Activated T-cell treated with anti-CD3 and anti-CD28 coated beads, Interleukin-2, amount 50 U/mL, for 4 hours (primary cell): ENCODE data around the gene FAM184B. TPM values are rescaled to one million over a fixed set of nuclear protein-coding genes. Genes with fewer than 3 reads are reported as not detected.
"Not testable (repeated sequence)": the region's sequence is repeated elsewhere in the genome, so short reads cannot be mapped to it uniquely, and the experiment has no call there.

ENCODE experiments used
- ATAC-seq, 2 donors: fragments of 200-7000 bp; cut with Tn5 transposase; one replicate each; pipeline ENCODE4 v1.10.0; 2021
- DNase-seq: peaks from one replicate; pipeline ENCODE4 v3.0.0-alpha.2; 2020
- H3K27me3 Mint-ChIP-seq: one replicate; pipeline ENCODE4 v1.8.0; 2021; ENCODE audit warnings: low read depth, mixed read lengths
- H3K36me3 Mint-ChIP-seq: one replicate; pipeline ENCODE4 v1.8.0; 2022; ENCODE audit warnings: mixed read lengths; ENCODE audit not compliant: insufficient read depth
- H3K4me1 Mint-ChIP-seq: one replicate; pipeline ENCODE4 v1.8.0; 2021; ENCODE audit warnings: low read depth, mixed read lengths
- H3K4me3 Mint-ChIP-seq: one replicate; pipeline ENCODE4 v1.8.0; 2021; ENCODE audit warnings: mild to moderate bottlenecking, moderate library complexity, mixed read lengths
- H3K9me3 Mint-ChIP-seq: one replicate; pipeline ENCODE4 v1.8.0; 2021; ENCODE audit warnings: mixed read lengths
- total RNA-seq, 3 donors: library from RNA; stranded (reverse); gene quantifications; one replicate each; pipeline ENCODE4 v1.2.1, GENCODE V29; 2021

The FAM184B gene
- total RNA-seq, 3 donors from 2014 or later: 0.03 TPM; not detected in 1

- H3K36me3 Mint-ChIP-seq: no peaks in the 10 kb centered on the region
- no peaks in the 10 kb centered on the region for H3K4me1 Mint-ChIP-seq
- no peak for ATAC-seq
- peaks cover 18% of the 10 kb centered on the region for H3K9me3 Mint-ChIP-seq
- H3K4me3 Mint-ChIP-seq: no peak overlapping the region
- DNase-seq: no peak
- peaks cover 4% of the 10 kb centered on the region for H3K27me3 Mint-ChIP-seq
Observed at GRCh38 chr4:17698116-17698515, 83.3 kb downstream of the FAM184B start.

- DNase-seq: no peak
- Mint-ChIP-seq H3K4me3 (no peak overlapping the region), H3K4me1 (no peaks in the 10 kb centered on the region), H3K36me3 (no peaks in the 10 kb centered on the region), H3K27me3 (peaks cover 4% of the 10 kb centered on the region), H3K9me3 (peaks cover 18% of the 10 kb centered on the region)
- no peak for ATAC-seq
Observed at GRCh38 chr4:17695341-17695740, 86.1 kb downstream of the FAM184B start.

DNA sequence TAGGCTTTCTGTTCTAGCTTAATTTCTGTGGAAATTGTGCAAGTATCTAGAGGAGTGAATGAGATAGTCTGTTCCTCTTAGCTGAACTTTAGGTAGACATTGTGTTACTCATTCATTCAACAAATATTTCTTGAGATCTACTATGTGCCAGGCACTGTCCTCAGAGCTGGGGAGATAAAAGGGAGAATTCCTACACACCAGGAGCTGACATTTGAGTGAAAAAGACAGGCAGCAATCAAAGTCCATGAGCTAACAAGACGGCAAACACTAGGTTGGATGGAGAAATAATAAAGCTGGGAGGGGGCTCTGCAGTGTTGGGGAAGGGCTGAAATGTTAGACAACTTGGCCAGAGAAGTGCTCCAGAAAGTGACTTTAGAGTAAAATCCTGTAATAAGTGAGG is 86.9 kb downstream of the FAM184B start:
- peaks cover 4% of the 10 kb centered on the region for H3K27me3 Mint-ChIP-seq
- H3K4me1 Mint-ChIP-seq: no peaks in the 10 kb centered on the region
- H3K9me3 Mint-ChIP-seq: peaks cover 13% of the 10 kb centered on the region
- H3K36me3 Mint-ChIP-seq: no peaks in the 10 kb centered on the region
- ATAC-seq (no peak), DNase-seq (no peak)
- no peak overlapping the region for H3K4me3 Mint-ChIP-seq

- DNase-seq: no peak
- H3K4me3 Mint-ChIP-seq: no peak overlapping the region
Observed at GRCh38 chr4:17690898-17691297, 90.5 kb downstream of the FAM184B start.

DNA sequence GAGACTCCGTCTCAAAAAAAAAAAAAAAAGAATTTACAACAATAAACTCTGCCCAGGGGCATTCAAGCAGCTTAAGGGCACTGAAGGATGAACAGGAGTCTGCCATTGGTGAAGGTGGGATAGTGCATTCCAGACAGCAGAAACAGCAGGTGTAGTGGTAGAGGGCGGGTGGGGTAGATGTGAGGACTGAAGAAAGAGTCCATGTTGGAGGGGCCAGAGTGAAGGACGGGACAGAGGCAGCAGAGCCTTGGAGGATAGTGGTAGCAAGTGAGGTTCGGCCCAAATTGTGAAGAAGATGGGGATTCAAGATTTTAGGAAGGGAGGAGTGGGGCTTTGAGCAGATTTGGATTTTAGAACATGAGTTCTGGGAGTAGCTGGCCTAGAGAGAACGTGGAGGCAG is 91.3 kb downstream of the FAM184B start:
- Mint-ChIP-seq H3K36me3 (no peaks in the 10 kb centered on the region), H3K9me3 (no peaks in the 10 kb centered on the region), H3K4me3 (no peak overlapping the region), H3K27me3 (no peaks in the 10 kb centered on the region), H3K4me1 (no peaks in the 10 kb centered on the region)
- DNase-seq (no peak), ATAC-seq (no peak)

More at GRCh38 chr4:17690898-17691297, 90.5 kb downstream of the FAM184B start:
- no peaks in the 10 kb centered on the region for H3K9me3 Mint-ChIP-seq
- H3K36me3 Mint-ChIP-seq: no peaks in the 10 kb centered on the region
- ATAC-seq: no peak
- peaks cover 4% of the 10 kb centered on the region for H3K27me3 Mint-ChIP-seq
- no peaks in the 10 kb centered on the region for H3K4me1 Mint-ChIP-seq

DNA sequence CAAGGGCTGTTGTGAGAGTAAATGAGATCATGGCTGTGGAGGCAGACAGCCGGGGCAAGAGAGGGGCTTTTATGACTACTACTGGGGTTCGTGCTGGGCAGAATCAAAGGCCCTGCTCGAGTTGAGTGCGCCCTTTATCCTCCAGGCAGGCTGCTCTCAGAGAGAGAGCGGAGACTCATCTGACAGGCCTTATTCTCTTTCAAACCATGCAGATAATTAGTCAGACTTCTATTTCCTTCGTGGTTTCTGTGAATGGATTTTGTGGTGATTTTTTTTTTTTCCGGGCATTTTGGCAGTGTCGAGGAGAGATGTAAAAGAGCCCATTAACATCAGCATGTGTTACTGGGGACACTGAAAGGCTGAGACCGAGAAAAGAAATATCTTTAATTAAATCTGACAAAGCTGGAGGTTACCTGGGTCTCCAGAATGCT is 93.4 kb downstream of the FAM184B start:
- Mint-ChIP-seq H3K36me3 (no peaks in the 10 kb centered on the region), H3K4me1 (no peaks in the 10 kb centered on the region), H3K4me3 (no peak overlapping the region), H3K27me3 (peaks cover 2% of the 10 kb centered on the region), H3K9me3 (no peaks in the 10 kb centered on the region)
- DNase-seq: no peak
- no peak for ATAC-seq

DNA sequence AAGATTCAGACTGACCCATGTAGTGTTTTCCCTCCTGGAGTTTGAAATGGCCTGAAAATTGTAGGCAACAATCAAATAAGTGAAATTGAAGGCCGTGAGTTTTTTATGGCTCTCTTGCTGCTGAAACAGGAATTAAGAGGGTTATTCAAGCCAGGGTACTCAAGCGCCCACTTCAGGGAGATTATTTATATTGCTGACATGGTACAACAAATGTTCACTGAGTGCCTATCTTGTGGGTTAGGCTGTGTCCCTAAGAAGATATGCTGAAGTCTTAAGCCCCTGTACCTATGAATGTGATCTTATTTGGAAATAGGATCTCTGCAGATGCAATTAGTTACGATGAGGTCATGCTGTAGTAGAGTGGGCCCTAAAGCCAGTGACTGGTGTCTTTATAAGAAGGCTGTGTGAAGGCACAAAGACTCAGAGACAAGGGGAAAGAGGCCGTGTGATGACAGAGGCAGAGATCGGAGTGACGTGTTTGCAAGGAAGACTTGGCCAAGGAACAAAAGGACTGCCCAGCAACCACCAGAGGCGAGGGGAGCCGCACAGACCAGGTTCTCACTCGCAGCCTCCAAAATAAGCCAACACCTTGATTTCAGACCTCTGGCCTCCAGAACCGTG is 94.1 kb downstream of the FAM184B start:
- Mint-ChIP-seq H3K4me1 (no peaks in the 10 kb centered on the region), H3K4me3 (no peak overlapping the region), H3K9me3 (no peaks in the 10 kb centered on the region), H3K36me3 (no peaks in the 10 kb centered on the region), H3K27me3 (peaks cover 2% of the 10 kb centered on the region)
- ATAC-seq (no peak), DNase-seq (no peak)

DNA sequence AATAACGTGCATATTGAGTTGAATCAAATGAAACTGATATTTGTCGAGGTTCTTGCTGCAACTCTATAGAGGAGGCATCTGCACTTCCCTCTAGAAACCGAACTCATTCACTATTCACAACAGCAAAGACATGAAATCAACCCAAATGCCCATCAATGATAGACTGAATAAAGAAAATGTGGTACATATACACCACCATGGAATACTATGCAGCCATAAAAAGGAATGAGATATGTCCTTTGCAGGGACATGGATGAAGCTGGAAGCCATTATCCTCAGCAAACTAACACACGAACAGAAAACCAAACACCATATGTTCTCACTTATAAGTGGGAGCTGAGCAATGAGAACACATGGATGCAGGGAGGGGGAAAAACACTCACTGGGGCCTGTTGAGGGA is 96.8 kb downstream of the FAM184B start:
- not testable (repeated sequence) for H3K4me3 Mint-ChIP-seq, H3K9me3 Mint-ChIP-seq, H3K4me1 Mint-ChIP-seq, H3K36me3 Mint-ChIP-seq, ATAC-seq, DNase-seq, H3K27me3 Mint-ChIP-seq

- no peaks in the 10 kb centered on the region for H3K4me1 Mint-ChIP-seq
- no peaks in the 10 kb centered on the region for H3K36me3 Mint-ChIP-seq
- H3K27me3 Mint-ChIP-seq: peaks cover 5% of the 10 kb centered on the region
- no peak overlapping the region for H3K4me3 Mint-ChIP-seq
- peaks cover 8% of the 10 kb centered on the region for H3K9me3 Mint-ChIP-seq
- ATAC-seq: no peak
- DNase-seq: no peak
Observed at GRCh38 chr4:17682222-17682566, 99.2 kb downstream of the FAM184B start.

DNA sequence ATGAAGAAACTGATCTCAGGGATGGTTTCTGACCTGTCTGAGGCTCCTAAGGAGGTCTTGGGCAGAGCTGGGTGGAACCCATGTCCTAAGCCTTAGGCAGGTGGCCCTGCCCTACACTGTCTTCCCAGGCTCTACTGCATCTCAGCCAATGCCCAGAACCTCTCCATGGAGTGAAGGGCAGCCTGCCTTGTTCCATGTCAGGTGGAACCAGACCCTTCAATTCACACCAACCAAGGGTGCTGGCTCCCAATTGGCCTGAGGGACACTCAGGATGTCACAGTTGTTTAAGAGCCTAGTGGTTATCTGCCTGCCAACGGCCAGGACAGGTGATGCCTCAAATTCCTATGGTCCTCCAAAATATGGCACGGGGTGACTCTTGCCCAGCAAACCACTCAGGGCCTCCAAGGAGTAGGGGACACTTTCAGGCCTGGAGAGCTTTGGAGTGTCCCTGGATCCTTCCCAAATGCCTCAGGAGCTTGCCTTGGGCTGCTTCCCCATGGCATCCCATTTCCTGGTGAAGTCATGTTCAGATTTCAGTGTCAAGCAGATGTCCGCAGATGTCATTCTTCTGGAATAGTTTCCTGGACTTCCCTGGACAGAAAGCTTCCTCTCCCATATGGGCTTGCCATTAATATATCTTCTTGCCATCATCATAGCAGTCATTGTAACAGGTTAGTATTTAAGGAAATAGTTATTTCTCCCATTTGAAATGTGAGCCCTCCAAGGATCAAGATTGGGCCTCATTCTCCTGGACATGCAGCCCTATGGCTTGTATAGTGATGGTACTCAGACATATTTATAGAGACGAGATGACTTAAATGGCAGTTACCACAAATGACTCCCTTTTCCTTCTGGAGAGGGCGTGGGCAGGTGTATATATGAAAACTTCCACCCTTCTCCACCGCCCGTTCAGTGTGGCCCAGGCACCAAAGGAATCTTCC is 99.9 kb downstream of the FAM184B start:
- DNase-seq: no peak
- no peaks in the 10 kb centered on the region for H3K4me1 Mint-ChIP-seq
- no peaks in the 10 kb centered on the region for H3K36me3 Mint-ChIP-seq
- no peak for ATAC-seq
- peaks cover 8% of the 10 kb centered on the region for H3K9me3 Mint-ChIP-seq
- H3K27me3 Mint-ChIP-seq: peaks cover 5% of the 10 kb centered on the region
- no peak overlapping the region for H3K4me3 Mint-ChIP-seq

GRCh38 chr4:17680559-17681280 is 100.7 kb downstream of the FAM184B start:
- no peak overlapping the region for H3K4me3 Mint-ChIP-seq
- no peak for DNase-seq
- peaks cover 8% of the 10 kb centered on the region for H3K9me3 Mint-ChIP-seq
- no peaks in the 10 kb centered on the region for H3K36me3 Mint-ChIP-seq
- no peak for ATAC-seq
- H3K4me1 Mint-ChIP-seq: no peaks in the 10 kb centered on the region
- H3K27me3 Mint-ChIP-seq: peaks cover 5% of the 10 kb centered on the region

DNA sequence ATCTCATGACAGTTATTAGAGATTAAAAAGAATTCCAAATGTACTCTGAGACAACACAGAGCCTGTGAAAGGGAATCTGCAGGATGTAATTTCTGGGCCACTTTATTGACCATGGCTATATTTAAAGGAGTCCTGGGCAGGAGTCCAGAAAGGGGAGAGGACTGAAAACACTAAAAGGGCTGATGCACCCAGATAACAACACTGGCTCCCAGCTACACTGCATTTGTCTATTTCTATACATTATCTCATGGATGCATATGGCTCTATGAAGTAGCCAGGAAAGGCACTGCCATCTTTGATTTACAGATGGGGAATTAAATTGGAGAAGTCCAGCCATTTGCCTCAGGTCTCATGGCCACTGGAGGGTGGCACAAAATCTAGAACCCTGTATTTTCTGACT is 111.0 kb downstream of the FAM184B start:
- no peak overlapping the region for H3K4me3 Mint-ChIP-seq
- ATAC-seq: no peak
- peaks cover 19% of the 10 kb centered on the region for H3K27me3 Mint-ChIP-seq

GRCh38 chr4:17667653-17668201 is 113.7 kb downstream of the FAM184B start:
- Mint-ChIP-seq H3K4me1 (no peaks in the 10 kb centered on the region), H3K27me3 (peaks cover 11% of the 10 kb centered on the region), H3K4me3 (no peak overlapping the region), H3K9me3 (peaks cover 13% of the 10 kb centered on the region), H3K36me3 (no peaks in the 10 kb centered on the region)
- ATAC-seq: no peak
- no peak for DNase-seq

More for the DNA sequence above, 111.0 kb downstream of the FAM184B start:
- Mint-ChIP-seq H3K4me1 (no peaks in the 10 kb centered on the region), H3K9me3 (peaks cover 16% of the 10 kb centered on the region), H3K36me3 (no peaks in the 10 kb centered on the region)
- no peak for DNase-seq

GRCh38 chr4:17667253-17667652 is 114.2 kb downstream of the FAM184B start:
- peaks cover 11% of the 10 kb centered on the region for H3K9me3 Mint-ChIP-seq
- H3K36me3 Mint-ChIP-seq: no peaks in the 10 kb centered on the region
- H3K4me1 Mint-ChIP-seq: no peaks in the 10 kb centered on the region
- no peak overlapping the region for H3K4me3 Mint-ChIP-seq
- ATAC-seq (no peak), DNase-seq (no peak)
- peaks cover 9% of the 10 kb centered on the region for H3K27me3 Mint-ChIP-seq
